Measurements from ENCODE around the gene MCC. TPM values are rescaled to one million over a fixed set of nuclear protein-coding genes. Genes with fewer than 3 reads are reported as not detected.

Gene MCC
- polyA plus RNA-seq, 3 donors from 2014 or later, result 0.53 to 1.2 (median 0.63) TPM

GRCh38 chr5:113510836-113511451 lies 22.7 kb upstream of the MCC start:
- Mint-ChIP-seq H3K27ac (no peak overlapping the region), H3K9me3 (no peaks in the 10 kb centered on the region), H3K4me1 (peaks cover 30 to 48% of the 10 kb centered on the region in 2 donors), H3K36me3 (no peaks in the 10 kb centered on the region), H3K27me3 (ENCODE audit: low read depth in 3 of 3) (peaks cover 10 to 20% (median 15%) of the 10 kb centered on the region in 3 donors), H3K4me3 (no peak overlapping the region)
- no peak for DNase-seq

- Mint-ChIP-seq H3K9me3 (no peaks in the 10 kb centered on the region), H3K4me3 (no peak overlapping the region), H3K4me1 (peaks cover 15 to 28% of the 10 kb centered on the region in 2 donors), H3K36me3 (no peaks in the 10 kb centered on the region), H3K27me3 (ENCODE audit: low read depth in 3 of 3) (peaks cover 10 to 21% (median 15%) of the 10 kb centered on the region in 3 donors), H3K27ac (no peak overlapping the region)
- DNase-seq, result no peak
These were observed 20.5 kb upstream of the MCC start for GRCh38 chr5:113508756-113509155.

- no peaks in the 10 kb centered on the region for H3K9me3 Mint-ChIP-seq
- no peak overlapping the region for H3K4me3 Mint-ChIP-seq
- no peak overlapping the region for H3K27ac Mint-ChIP-seq
- peaks cover 7 to 18% of the 10 kb centered on the region in 2 donors for H3K4me1 Mint-ChIP-seq
- no peaks in the 10 kb centered on the region for H3K36me3 Mint-ChIP-seq
- peak; percentile 24 to 43 (median 28) for DNase-seq
- H3K27me3 Mint-ChIP-seq (ENCODE audit: low read depth in 3 of 3), result peaks cover 10 to 18% (median 10%) of the 10 kb centered on the region in 3 donors
These were observed 19.3 kb upstream of the MCC start for GRCh38 chr5:113507601-113508000.

- H3K36me3 Mint-ChIP-seq, result no peaks in the 10 kb centered on the region
- H3K4me3 Mint-ChIP-seq, result no peak overlapping the region
- peaks cover 7 to 16% (median 15%) of the 10 kb centered on the region in 3 donors for H3K27me3 Mint-ChIP-seq (ENCODE audit: low read depth in 3 of 3)
- peaks cover 6 to 14% of the 10 kb centered on the region in 2 donors for H3K4me1 Mint-ChIP-seq
- no peak overlapping the region for H3K27ac Mint-ChIP-seq
- no peak for DNase-seq
- peaks cover 0 to 3% (median 0%) of the 10 kb centered on the region in 6 donors for H3K9me3 Mint-ChIP-seq
These were observed 16.9 kb upstream of the MCC start for GRCh38 chr5:113505181-113505580.

- H3K27me3 Mint-ChIP-seq (ENCODE audit: low read depth in 3 of 3), result peaks cover 2 to 7% (median 6%) of the 10 kb centered on the region in 3 donors
- H3K4me3 Mint-ChIP-seq, result no peak overlapping the region
- no peak overlapping the region for H3K27ac Mint-ChIP-seq
- no peak for DNase-seq
- no peaks in the 10 kb centered on the region for H3K36me3 Mint-ChIP-seq
- peaks cover 6 to 13% of the 10 kb centered on the region in 2 donors for H3K4me1 Mint-ChIP-seq
- H3K9me3 Mint-ChIP-seq, result peaks cover 0 to 4% (median 0%) of the 10 kb centered on the region in 6 donors
These were observed 14.9 kb upstream of the MCC start for GRCh38 chr5:113503146-113503545.

GRCh38 chr5:113502073-113502472 lies 13.8 kb upstream of the MCC start:
- Mint-ChIP-seq H3K27me3 (ENCODE audit: low read depth in 3 of 3) (peaks cover 2 to 11% (median 6%) of the 10 kb centered on the region in 3 donors), H3K4me1 (peaks cover under 1 to 2% of the 10 kb centered on the region in 2 donors), H3K27ac (no peak overlapping the region)

GRCh38 chr5:113495422-113495841 lies 7.2 kb upstream of the MCC start:
- Mint-ChIP-seq H3K27ac (no peak overlapping the region), H3K27me3 (ENCODE audit: low read depth in 3 of 3) (peaks cover 14 to 20% (median 17%) of the 10 kb centered on the region in 3 donors), H3K36me3 (peaks cover 0 to 6% (median 5%) of the 10 kb centered on the region in 3 donors), H3K4me3 (no peak overlapping the region), H3K9me3 (peaks cover 5 to 13% (median 8%) of the 10 kb centered on the region in 6 donors), H3K4me1 (no peaks in the 10 kb centered on the region)
- no peak for DNase-seq

More at GRCh38 chr5:113502073-113502472, 13.8 kb upstream of the MCC start:
- H3K4me3 Mint-ChIP-seq, result no peak overlapping the region
- H3K36me3 Mint-ChIP-seq, result no peaks in the 10 kb centered on the region
- H3K9me3 Mint-ChIP-seq, result peaks cover 0 to 4% (median 0%) of the 10 kb centered on the region in 6 donors
- DNase-seq, result no peak

- Mint-ChIP-seq H3K9me3 (peaks cover 12 to 25% (median 19%) of the 10 kb centered on the region in 6 donors), H3K36me3 (peaks cover 0 to 17% (median 8%) of the 10 kb centered on the region in 3 donors), H3K4me3 (no peak overlapping the region), H3K27me3 (ENCODE audit: low read depth in 3 of 3) (peaks cover 20 to 33% (median 20%) of the 10 kb centered on the region in 3 donors), H3K4me1 (peaks cover 0 to 2% of the 10 kb centered on the region in 2 donors), H3K27ac (no peak overlapping the region)
- no peak for DNase-seq
These were observed 5.2 kb upstream of the MCC start for GRCh38 chr5:113493446-113493845.

- peak overlapping the region in 1 of 5 donors; percentile 4 for H3K4me3 Mint-ChIP-seq
These were observed 2.8 kb upstream of the MCC start for GRCh38 chr5:113491022-113491421.

GRCh38 chr5:113490317-113490716 lies 2.1 kb upstream of the MCC start:
- Mint-ChIP-seq H3K36me3 (peaks cover 0 to 17% (median 8%) of the 10 kb centered on the region in 3 donors), H3K27ac (no peak overlapping the region), H3K27me3 (ENCODE audit: low read depth in 3 of 3) (peaks cover 26 to 46% (median 27%) of the 10 kb centered on the region in 3 donors), H3K4me3 (no peak overlapping the region), H3K4me1 (peaks cover 9 to 10% of the 10 kb centered on the region in 2 donors), H3K9me3 (peaks cover 12 to 25% (median 19%) of the 10 kb centered on the region in 6 donors)
- no peak for DNase-seq

More at GRCh38 chr5:113491022-113491421, 2.8 kb upstream of the MCC start:
- no peak for DNase-seq
- H3K9me3 Mint-ChIP-seq, result peaks cover 12 to 25% (median 19%) of the 10 kb centered on the region in 6 donors
- peaks cover 20 to 39% (median 26%) of the 10 kb centered on the region in 3 donors for H3K27me3 Mint-ChIP-seq (ENCODE audit: low read depth in 3 of 3)
- H3K4me1 Mint-ChIP-seq, result peaks cover 9 to 10% of the 10 kb centered on the region in 2 donors
- peaks cover 0 to 17% (median 8%) of the 10 kb centered on the region in 3 donors for H3K36me3 Mint-ChIP-seq
- H3K27ac Mint-ChIP-seq, result no peak overlapping the region

GRCh38 chr5:113489299-113489698 lies 1.0 kb upstream of the MCC start:
- DNase-seq, result no peak
- peaks cover 0 to 17% (median 8%) of the 10 kb centered on the region in 3 donors for H3K36me3 Mint-ChIP-seq
- peak overlapping the region in 2 of 5 donors; percentile 40 to 59 for H3K4me3 Mint-ChIP-seq
- H3K27ac Mint-ChIP-seq, result no peak overlapping the region
- peaks cover 12 to 25% (median 19%) of the 10 kb centered on the region in 6 donors for H3K9me3 Mint-ChIP-seq
- H3K27me3 Mint-ChIP-seq (ENCODE audit: low read depth in 3 of 3), result peaks cover 27 to 54% (median 30%) of the 10 kb centered on the region in 3 donors
- H3K4me1 Mint-ChIP-seq, result peaks cover 9 to 10% of the 10 kb centered on the region in 2 donors

- Mint-ChIP-seq H3K36me3 (peaks cover 0 to 17% (median 8%) of the 10 kb centered on the region in 3 donors), H3K4me1 (peaks cover 9 to 10% of the 10 kb centered on the region in 2 donors), H3K27ac (no peak overlapping the region), H3K4me3 (peak overlapping the region; percentile 7 to 59 (median 32)), H3K9me3 (peaks cover 12 to 25% (median 19%) of the 10 kb centered on the region in 6 donors), H3K27me3 (ENCODE audit: low read depth in 3 of 3) (peaks cover 27 to 56% (median 31%) of the 10 kb centered on the region in 3 donors)
- DNase-seq, result no peak
These were observed 462 bp upstream of the MCC start for GRCh38 chr5:113488645-113489184.

- Mint-ChIP-seq H3K9me3 (peaks cover 12 to 24% (median 19%) of the 10 kb centered on the region in 6 donors), H3K36me3 (peaks cover 0 to 17% (median 8%) of the 10 kb centered on the region in 3 donors), H3K4me1 (peaks cover 9 to 10% of the 10 kb centered on the region in 2 donors), H3K27me3 (ENCODE audit: low read depth in 3 of 3) (peaks cover 26 to 63% (median 30%) of the 10 kb centered on the region in 3 donors), H3K27ac (no peak overlapping the region), H3K4me3 (peak overlapping the region in 4 of 5 donors; percentile 12 to 67 (median 33))
- DNase-seq, result no peak
These were observed 855 bp downstream of the MCC start for GRCh38 chr5:113487416-113487780.

- Mint-ChIP-seq H3K36me3 (no peaks in the 10 kb centered on the region), H3K9me3 (peaks cover 0 to 2% (median 0%) of the 10 kb centered on the region in 6 donors), H3K27ac (no peak overlapping the region), H3K27me3 (ENCODE audit: low read depth in 3 of 3) (peaks cover 0 to 16% (median 8%) of the 10 kb centered on the region in 3 donors), H3K4me3 (no peak overlapping the region), H3K4me1 (no peaks in the 10 kb centered on the region)
- DNase-seq, result no peak
These were observed 8.0 kb downstream of the MCC start for GRCh38 chr5:113480243-113480642.

All from immature natural killer cell (primary cell).